HG03432 (cell line): ENCODE measurements around the gene ADAP1.
"Not testable (repeated sequence)": the region's sequence is repeated elsewhere in the genome, so short reads cannot be mapped to it uniquely, and the experiment has no call there.

ENCODE experiments used
- ATAC-seq: cut with Tn5 transposase; IDR thresholded peaks from one replicate; pipeline ENCODE4 v1.9.1; 2021; ENCODE audit warnings: mild to moderate bottlenecking, moderate library complexity; ENCODE audit not compliant: unreplicated experiment

Gene ADAP1

DNA sequence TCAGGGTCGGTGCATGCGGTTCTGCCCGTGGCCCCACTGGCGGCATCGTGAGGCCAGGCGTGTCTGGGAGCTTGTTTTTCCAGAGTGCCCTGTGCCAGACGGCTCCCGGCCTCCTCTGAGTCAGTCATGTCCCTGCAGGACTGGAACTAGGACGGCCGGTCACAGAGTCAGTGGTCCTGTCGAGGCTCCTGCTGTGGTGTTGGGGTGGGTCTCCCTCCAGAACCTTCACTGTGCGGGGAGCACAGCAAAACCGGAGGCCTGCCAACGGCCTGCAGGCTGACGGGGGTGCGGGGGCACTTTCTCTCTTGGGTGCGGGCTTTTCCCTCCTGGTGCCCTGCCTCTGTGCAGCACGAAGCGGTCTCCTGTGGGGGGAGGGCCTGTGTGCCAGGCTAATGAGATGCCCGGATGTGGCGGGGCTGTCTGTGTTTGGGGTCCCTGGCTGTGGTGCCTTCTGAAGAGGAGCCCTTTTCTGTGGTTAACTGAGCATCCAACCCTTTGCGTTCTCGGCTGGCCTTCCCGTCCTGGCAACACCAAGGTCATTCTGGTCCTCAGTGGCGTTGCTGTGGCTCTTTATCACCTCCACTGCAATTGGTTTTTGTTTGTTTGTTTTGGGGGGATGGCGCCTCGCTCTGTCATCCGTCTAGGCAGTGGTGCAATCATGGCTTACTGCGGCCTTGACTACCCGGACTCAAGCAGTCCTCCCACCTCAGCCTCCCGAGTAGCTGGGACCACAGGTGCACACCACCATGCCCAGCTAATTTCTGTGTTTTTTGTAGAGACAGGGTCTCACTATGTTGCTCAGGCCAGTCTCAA is 70.1 kb downstream of the ADAP1 start:
- ATAC-seq = no peak

DNA sequence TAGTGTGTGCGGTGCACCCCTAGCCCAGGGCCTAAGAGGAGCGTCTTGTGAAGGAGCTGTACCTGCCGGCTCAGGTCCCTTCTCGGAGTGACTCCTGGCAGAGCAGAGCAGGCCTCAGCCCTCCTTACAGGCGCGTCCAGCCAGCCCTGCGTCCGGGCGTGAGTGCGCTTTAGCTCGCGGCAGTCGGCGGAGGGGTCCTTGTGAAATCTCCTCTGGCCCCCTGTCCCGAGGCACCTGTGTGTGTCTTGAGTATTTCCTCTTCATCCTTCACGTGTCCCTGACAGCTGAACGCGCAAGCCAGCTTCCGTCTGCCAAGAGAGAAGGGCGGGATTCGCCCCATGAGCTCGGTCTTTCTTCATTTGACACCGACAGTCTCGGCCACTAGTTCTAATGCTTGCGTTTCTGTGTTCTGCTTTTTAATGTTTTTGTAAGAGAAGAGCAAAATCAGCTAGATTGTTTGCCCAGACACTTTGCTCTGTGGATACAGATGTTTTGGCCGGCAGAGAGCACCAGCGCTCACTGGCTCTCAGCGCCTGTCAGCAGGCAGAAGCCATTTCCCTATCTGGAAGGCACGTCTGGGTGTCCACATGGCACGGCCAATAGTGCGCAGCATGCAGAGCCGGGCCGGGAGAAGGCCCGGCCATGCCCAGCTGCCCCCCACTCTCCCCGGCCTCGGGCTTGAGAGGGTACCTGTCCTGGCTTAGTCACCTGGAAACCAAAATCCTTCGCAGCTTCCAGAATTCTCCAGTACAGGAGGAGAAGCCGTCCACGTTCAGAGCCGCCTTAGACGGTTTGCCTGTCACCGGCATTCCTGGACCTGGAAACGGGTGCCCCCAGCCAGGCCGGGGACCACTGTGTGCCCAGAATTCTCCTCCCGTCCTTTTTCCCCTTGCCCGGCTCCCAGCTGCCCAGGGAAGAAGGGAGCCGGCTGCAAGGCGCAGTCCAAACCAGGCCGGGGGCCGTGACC is 71.1 kb downstream of the ADAP1 start:
- ATAC-seq = no peak

DNA sequence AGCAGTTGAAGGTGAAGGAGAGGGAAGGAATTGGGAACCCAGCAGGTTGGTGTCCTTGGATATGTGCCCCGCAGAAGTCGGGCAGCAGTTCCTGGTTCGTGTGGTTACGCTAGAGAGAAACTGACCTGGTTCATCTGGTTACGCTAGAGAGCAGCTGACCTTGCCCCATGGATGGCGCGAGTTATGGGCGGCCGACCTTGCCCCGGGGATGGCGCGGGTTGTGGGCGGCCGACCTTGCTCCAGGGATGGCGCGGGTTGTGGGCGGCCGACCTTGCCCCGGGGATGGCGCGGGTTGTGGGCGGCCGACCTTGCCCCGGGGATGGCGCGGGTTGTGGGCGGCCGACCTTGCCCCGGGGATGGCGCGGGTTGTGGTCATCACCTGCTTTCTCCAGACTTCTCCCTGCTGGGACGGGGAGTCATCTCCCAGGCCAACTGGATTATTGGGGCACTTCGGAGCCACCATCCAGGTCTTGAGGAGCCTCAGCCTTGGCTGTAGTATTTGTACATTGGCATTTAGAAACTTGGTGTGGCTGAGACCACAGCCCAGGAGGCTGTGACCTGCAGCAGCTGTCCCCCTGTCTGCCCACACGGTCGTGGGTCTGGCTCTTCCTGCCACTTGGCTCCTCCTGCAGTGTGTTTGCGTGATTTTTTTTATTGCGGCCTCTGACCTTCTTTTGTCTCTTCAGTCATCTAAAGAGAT is 72.0 kb downstream of the ADAP1 start:
- ATAC-seq = no peak

DNA sequence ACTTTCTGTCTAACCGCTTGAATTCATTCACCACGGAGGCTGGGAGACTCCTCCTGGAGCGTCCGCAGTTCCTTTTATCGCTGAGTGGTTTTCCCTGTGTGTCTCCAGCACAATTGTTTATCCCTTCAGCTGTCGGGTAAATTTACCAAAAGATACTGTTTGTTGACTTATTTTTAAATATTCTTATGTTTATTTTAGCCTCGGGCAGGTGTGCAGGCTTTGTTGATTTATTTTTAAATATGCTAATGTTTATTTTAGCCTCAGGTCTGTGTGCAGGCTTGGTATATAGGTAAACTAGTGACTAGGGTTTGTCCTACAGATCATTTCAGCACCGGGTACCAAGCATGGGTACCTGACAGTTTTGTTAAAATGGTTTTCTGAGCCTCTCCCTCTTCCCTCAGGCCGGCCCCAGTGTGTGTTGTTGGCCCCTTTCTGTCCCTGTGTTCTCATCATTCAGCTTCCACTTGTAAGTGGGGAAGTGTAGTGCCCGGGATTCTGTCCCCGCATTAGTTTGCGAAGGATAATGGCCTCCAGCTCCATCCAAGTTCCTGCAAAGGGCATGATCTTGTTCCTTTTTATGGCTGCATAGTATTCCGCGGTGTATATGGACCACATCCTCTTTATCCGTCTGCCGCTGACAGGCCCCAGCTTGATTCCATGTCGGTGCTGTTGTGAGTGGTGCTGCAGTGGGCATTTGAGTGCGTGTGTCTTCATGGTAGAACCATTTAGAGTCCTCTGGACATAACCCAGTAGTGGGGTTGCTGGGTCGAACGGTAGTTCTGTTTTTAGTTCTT is 72.8 kb downstream of the ADAP1 start:
- no peak for ATAC-seq

DNA sequence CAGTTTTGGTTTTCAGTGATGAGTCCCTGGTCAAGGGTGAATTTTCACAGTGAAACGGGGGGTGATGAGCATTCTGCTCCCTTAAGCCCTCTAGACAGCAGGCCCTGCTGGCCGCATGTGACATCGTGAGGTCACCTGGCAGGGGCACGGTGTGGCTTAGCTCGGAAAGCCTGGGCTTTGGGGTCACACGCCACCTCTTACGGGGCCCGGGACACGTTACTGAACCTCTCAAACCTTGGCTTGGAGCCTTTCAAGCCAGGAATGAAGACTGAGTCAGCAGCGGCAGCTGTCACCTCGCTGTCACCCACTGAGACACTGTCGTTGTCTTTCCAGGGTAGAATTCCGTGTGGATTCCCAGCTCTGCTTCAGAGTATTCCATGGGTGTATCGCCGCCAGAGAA is 74.0 kb downstream of the ADAP1 start:
- ATAC-seq = no peak

DNA sequence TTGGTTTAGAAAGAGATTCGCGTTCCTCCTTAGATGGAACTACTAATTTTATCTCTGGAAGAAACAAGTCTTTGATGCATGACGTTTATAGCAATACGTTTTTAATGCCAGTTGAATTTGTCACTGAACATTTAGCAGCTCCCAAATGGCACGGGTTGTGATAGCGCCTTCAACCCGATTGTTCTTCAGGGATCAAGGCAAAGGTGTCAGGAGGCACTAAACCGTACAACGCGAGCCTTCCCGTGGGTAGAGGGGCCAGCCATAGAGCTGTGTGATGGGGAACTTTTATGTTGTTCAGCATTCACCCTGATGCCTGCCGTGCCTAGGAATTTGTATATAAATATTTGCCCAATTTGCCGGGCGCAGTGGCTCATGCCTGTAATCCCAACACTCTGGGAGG is 74.8 kb downstream of the ADAP1 start:
- no peak for ATAC-seq

DNA sequence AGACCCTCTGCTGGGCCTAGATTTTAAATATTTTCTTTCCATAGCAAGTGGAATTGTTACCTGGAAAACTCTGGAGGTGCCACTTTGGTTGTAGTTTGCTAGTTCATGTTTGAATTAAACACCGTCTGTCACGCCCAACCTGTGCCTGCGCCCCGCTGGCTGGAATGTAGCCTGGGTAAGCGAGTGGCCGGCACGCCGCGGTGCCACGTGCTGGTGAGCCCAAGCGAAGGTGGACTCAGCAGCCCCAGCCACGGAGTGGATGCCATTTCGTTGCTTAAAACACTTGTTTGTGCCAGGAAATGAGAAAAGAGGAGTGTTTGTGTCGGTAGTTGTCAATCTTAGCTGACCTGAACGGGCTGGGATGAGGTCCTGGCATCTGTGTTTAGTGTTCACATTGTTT is 75.4 kb downstream of the ADAP1 start:
- no peak for ATAC-seq

DNA sequence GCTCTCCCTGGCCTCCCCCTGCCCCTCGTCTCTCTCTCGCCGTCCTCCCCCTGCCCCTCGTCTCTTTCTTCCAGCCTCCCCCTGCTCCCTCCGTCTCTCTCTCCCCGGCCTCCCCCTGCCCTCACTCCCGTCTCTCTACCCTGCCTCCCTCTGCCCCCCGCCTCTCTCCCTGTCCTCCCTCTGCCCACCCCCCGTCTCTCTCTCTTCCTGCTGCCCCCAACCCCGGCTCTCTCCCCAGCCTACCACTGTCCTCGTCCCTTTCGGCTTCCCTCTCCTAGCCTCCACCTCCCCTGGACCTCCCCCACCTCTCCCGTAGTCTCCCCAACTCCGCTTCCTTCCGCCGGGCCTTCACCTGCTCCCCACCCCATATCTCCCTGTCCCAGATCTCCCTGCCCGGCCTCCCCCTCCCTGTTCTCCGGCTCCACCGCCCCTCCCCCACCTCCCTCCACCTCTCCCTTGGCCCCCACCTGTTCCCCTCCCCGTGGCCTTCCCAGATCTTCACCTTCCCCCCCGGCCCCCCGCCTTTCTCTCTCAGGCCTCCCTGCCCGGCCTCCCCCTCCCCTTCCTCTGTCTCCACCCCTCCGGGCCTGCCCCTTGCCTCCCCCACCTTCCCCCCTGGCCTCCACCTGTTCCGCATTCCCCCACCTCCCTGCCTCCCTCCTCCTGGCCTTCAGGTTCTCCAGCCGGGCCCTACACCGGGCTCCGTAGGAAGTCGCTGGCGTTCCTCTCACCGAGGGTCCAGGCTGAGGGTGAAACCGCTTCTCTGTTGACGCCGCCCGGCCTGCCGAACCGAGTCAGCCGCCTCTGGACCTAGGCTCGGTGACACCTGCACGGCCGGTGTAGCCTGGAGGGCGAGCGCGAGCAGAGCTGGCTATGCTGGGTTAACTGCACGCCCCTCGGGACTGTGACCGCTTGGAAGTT is 76.9 kb downstream of the ADAP1 start:
- ATAC-seq = no peak

DNA sequence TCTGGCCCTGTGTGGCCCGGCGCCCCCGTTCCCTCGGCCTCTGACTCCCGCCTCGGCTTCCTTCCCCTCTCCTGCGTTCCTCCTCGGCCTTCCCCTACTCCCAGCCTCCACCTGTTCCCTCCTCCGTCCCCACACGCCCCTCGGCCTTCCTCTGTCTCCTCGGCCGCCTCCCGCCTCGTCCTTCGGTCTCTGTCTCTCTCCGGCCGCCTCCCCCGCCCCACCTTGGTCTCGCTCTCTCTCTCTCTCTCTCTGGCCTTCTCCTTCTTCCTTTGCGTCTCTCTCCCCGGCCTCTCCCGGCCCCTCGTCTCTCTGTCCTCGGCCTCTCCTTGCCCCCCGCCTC is 77.5 kb downstream of the ADAP1 start:
- ATAC-seq = peak; percentile 31

DNA sequence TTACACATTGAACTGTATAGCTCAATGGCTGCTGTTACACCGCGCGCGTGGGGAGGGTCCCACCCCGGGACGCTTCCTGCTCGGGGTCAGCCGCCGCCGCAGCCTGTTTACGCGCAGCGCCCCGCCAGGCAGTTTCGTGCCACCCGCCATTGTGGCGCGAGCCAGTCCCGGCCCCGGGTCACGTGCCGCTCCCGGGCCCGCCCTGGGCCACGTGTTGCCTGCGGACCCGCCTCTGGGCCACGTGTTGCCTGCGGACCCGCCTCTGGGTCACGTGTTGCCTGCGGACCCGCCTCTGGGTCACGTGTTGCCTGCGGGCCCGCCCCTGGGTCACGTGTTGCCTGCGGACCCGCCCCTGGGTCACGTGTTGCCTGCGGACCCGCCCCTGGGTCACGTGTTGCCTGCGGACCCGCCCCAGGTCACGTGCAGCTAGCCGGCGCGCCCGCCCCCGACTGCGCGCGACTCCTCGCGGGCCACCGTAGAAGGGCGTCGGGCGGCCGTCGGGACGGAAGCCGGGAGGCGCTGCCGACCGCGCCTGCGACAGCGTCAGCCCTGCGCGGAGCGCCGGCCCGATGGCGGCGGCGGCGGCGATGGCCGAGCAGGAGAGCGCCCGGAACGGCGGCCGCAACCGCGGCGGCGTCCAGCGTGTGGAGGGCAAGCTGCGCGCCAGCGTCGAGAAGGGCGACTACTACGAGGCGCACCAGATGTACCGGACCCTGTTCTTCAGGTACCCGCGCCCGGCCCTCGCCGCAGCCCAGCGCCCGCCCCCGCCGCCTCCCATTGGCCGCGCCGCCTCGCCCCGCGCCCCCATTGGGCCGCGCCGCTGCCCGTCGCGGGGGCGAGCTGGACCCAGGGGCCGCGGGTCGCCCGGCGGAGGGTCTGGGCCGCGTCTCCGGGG is 78.2 kb downstream of the ADAP1 start, which contains the start of gene GET4:
GET4 (plus strand) TSS at position 478 of the 895 bp plus-strand sequence; CDS start at position 570, 92 bp downstream.
- ATAC-seq = peak; percentile 78

DNA sequence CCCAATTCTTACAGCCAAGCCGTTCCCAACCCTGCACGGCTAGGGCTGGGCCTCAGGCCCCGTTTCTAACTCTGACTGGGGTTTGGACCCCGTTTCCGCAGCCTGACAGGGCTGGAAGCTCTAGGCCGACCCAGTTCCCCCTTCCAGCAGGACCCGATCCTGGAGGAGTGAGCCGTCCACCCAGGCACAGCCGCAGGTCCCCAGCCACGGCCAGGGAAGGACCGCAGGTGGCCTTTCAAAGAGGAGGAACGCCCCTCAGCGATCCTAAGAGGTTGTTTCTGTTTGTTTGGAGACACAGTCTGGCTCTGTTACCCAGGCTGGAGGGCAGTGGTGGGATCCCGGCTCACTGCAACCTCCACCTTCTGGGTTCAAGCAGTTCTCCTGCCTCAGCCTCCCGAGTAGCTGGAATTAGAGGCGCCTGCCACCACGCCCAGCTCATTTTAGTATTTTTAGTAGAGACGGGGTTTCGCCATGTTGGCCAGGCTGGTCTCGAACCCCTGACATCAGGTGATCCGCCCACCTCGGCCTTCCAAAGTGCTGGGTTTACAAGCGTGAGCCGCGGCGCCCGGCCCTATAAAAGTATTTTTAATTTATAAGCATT is 78.9 kb downstream of the ADAP1 start:
- ATAC-seq = no peak

DNA sequence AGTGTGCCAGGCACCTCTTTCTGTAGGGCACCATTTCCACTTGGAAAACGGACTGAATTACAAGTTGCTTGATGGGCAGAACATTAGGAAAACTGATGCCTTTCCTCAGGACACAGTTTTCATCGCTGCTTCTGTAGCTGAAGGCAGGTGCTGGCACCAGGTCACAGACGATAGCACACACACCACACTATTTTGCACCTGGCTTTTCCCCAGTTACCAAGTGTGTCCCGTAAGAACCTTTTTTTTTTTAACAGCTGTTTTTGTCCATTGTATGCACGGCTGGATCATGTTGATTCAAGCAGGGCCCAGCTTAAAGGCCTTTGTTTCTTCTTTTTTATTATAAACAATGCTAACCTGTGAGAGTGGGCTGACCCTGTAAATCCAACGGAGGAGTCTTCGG is 79.4 kb downstream of the ADAP1 start:
- ATAC-seq = no peak

DNA sequence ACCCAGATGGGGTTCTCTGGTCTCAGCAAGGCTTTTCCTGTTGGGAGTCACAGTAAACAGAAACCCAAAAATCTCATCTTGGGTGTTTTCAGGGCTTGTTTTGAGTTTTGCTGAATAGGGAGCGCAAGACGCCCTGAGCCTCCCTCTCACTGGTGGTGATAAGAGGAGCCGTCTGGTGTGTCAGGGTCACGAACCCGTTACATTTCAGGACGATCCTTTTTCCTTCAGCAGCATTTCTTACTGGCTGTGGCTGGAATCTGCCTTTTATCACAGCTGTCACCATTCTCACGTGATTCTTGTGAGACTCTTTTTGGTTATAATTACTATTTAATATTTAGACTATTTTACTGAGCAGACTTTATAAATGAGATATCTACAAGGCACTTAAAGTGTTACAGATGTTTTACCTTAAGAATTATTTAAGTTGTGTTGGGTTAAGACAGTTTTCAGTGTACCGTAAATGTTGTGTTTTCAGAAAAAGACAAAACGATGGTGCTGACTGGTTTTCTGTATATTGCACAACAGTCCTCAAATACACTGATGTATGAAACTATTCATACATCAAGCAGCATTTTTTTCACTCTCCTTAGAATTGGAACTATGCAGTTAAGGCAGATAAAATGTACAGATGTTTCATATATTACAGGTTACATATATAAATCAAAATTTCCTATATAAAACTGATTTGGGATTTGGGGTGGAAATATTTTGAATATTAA is 80.3 kb downstream of the ADAP1 start:
- ATAC-seq = no peak

DNA sequence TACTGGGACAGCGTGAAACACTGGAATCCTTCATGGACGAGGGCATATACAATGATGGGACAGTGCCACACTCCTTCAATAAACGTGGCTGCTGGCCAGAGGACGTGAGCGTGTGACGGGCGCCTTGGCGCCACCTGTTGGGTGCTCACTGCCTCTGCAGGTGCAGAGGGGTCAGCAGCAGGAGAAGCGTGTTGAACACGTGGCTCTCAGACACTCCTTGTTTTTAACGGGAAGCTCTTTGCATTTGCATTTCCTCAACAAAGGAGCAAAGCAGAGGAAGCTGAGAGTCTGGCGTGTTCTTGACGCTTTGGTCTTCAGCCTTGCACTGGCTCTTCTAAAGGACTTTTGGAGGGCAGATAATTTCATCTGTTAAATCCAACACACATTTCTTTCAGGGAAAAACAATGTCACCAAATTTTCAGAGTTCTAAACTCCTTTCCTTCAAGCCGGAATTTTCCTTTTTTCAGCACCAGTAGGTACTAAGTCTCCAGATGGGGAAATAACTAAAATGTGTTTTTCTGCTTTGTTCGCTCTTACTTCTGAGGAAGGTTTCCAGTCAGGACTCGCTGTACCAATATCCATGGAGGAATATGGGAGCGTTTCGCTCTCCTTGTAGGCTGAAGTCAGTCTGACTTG is 81.0 kb downstream of the ADAP1 start:
- ATAC-seq = peak; percentile 24

DNA sequence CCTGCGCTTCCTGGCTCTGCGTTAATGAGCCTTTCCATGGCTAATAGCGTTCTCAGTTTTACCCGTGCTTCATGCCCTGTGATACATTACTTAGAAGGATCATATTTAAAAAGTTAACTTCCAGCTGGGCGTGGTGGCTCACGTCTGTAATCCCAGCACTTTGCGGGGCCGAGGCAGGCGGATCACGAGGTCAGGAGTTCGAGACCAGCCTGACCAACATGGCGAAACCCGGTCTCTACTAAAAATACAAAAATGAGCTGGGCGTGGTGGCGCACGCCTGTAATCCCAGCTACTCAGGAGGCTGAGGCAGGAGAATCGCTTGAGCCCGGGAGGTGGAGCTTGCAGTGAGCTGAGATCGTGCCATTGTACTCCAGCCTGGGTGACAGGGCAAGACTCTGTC is 81.8 kb downstream of the ADAP1 start:
- not testable (repeated sequence) for ATAC-seq

DNA sequence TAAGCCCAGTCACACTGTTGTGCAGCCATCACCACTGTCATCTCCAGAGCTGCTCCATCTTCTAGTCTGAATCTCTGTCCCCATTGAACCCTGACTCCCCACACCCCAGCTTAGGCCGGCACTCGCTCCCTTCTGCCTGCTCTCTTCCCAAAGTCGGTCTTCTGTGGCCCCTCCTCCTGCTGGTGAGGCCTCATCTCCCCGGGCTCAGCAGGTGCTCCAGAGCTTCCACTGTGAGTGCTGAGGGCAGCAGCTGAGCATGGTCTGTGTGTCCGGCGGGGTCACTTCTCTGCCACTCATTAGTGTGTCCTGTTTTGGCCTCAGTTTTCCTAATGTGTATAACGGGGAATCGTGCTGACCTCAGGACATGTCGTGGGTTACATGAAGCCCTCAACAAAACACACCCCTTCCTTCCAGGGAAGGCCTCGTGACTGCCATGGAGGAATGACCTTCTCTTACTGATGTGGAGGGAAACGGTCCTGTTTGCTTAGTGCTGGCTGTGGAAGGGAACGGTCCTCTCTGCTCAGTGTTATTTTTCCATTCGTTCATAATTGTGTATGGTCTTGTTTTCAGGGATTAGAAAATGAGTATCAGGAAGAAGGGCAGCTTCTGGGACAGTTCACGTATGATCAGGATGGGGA is 82.5 kb downstream of the ADAP1 start:
- ATAC-seq = no peak
